GM12864 (cell line): Measurements from ENCODE around the gene ANGPTL2.

Experiments used
- DNase-seq: peaks from one replicate; pipeline ENCODE4 v3.0.0-alpha.2; 2011; ENCODE audit warnings: low read depth
- H3K4me3 ChIP-seq: 2 replicates; pipeline ENCODE4 v1.5.1; 2011; ENCODE audit warnings: mild to moderate bottlenecking, low read depth, low read length, control low read depth
- TF ChIP-seq, protein P1 (sequence below): IDR thresholded peaks from 2 replicates; pipeline ENCODE4 v1.5.1; 2011; ENCODE audit warnings: low read depth, mild to moderate bottlenecking, moderate library complexity, low read length, control low read depth, inconsistent platforms; ENCODE audit errors: missing control alignments

The ANGPTL2 gene

GRCh38 chr9:127162046-127162863, 39.8 kb upstream of the ANGPTL2 start:
- no peak for DNase-seq
- H3K4me3 ChIP-seq = no peak overlapping the region
- TF ChIP-seq, protein P1, sequence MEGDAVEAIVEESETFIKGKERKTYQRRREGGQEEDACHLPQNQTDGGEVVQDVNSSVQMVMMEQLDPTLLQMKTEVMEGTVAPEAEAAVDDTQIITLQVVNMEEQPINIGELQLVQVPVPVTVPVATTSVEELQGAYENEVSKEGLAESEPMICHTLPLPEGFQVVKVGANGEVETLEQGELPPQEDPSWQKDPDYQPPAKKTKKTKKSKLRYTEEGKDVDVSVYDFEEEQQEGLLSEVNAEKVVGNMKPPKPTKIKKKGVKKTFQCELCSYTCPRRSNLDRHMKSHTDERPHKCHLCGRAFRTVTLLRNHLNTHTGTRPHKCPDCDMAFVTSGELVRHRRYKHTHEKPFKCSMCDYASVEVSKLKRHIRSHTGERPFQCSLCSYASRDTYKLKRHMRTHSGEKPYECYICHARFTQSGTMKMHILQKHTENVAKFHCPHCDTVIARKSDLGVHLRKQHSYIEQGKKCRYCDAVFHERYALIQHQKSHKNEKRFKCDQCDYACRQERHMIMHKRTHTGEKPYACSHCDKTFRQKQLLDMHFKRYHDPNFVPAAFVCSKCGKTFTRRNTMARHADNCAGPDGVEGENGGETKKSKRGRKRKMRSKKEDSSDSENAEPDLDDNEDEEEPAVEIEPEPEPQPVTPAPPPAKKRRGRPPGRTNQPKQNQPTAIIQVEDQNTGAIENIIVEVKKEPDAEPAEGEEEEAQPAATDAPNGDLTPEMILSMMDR = no peak

- DNase-seq = no peak
- TF ChIP-seq, protein P1 = no peak
- no peak overlapping the region for H3K4me3 ChIP-seq
Observed at GRCh38 chr9:127161081-127161624, 38.7 kb upstream of the ANGPTL2 start.

DNA sequence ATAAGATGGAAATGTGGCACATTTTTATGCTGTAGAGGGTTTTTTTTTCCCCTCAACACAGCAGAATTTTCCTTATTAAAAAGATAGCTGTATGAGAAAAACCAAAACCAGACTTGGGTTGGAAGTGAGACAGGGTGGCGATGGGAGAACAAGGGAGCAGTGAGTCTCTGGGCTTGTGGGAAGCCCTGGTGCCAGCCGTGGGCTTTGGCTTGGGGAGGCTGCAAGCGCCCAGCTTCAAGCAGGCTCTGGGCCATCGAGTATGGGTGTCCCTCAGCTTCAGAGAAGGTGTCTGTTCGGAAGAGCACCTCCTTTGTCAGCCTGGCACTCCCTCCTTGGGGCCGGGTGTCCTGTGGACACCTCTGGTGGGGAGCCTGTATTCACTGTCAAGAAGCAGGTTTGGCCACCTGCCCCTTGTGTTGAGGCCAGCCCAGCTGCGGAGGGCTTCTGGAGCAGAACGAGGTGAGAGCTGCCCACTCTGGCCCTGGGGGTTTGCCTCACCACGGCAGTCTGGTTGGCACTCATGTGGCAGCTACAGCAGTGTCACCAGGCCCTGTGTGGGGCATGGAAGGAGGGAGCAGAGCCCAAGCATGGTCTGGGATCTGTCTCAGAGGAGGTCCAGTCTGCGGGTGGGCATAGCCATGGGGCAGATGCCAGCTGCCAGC, 37.6 kb upstream of the ANGPTL2 start:
- TF ChIP-seq, protein P1 = no peak
- no peak overlapping the region for H3K4me3 ChIP-seq
- no peak for DNase-seq

- DNase-seq = no peak
- TF ChIP-seq, protein P1 = no peak
- no peak overlapping the region for H3K4me3 ChIP-seq
Observed at GRCh38 chr9:127159325-127159801, 36.9 kb upstream of the ANGPTL2 start.

- DNase-seq = no peak
- TF ChIP-seq, protein P1 = no peak
- no peak overlapping the region for H3K4me3 ChIP-seq
Observed at GRCh38 chr9:127158786-127159324, 36.4 kb upstream of the ANGPTL2 start.

GRCh38 chr9:127155314-127155960, 33.0 kb upstream of the ANGPTL2 start:
- TF ChIP-seq, protein P1 = no peak
- DNase-seq = no peak
- no peak overlapping the region for H3K4me3 ChIP-seq
